HCT116 (cell line): ENCODE measurements around the gene PARG.

ENCODE experiments used
- CTCF ChIP-seq, 3 experiments: fragments of 200-600 bp in 1 of 3; sonication (generic) in 1 of 3; IDR thresholded peaks in 2 of 3; conservative IDR thresholded peaks in 1 of 3; 2 replicates each; pipeline ENCODE4 v1.5.1; 2012 to 2017; ENCODE audit warnings: low read depth in 2 of 3, low read length in 2 of 3, antibody characterized with exemption in 1 of 3, borderline replicate concordance in 1 of 3, control low read depth in 1 of 3, mild to moderate bottlenecking in 1 of 3, mixed read lengths in 1 of 3, mixed run types in 1 of 3, moderate library complexity in 1 of 3; ENCODE audit not compliant: insufficient read depth in 1 of 3
- EZH2 ChIP-seq: fragments of 200-600 bp; sonication (generic); IDR thresholded peaks from 2 replicates; pipeline ENCODE4 v1.6.1; 2017; ENCODE audit warnings: antibody characterized with exemption, mixed run types
- POLR2A ChIP-seq: IDR thresholded peaks from 2 replicates; pipeline ENCODE4 v1.7.0; 2011; ENCODE audit warnings: borderline replicate concordance; ENCODE audit not compliant: insufficient read depth, insufficient read length; ENCODE audit errors: extremely low read depth
- POLR2AphosphoS5 ChIP-seq: IDR thresholded peaks from 2 replicates; pipeline ENCODE4 v1.6.1; 2011; ENCODE audit warnings: mild to moderate bottlenecking, low read depth, low read length, moderate library complexity
- SP1 ChIP-seq: IDR thresholded peaks from 2 replicates; pipeline ENCODE4 v1.6.1; 2012; ENCODE audit warnings: low read depth
- ZFX ChIP-seq: fragments of 450-650 bp; IDR thresholded peaks from 2 replicates; pipeline ENCODE4 v1.6.1; 2017

- TF ChIP-seq CTCF (IDR thresholded peaks at IDR 0.05 in 2 of 3, conservative IDR thresholded peaks at IDR 0.05 in 1 of 3; ENCODE audit: borderline replicate concordance in 1 of 3, insufficient read depth in 1 of 3, low read depth in 2 of 3, low read length in 2 of 3) (no peak), SP1 (no peak), POLR2A (no peak), POLR2AphosphoS5 (no peak), EZH2 (no peak), ZFX (no peak)
These were observed 173.1 kb downstream of the PARG start for GRCh38 chr10:49768731-49769130.
